K562 (cell line): Measurements from ENCODE around the gene PIN1. TPM values are rescaled to one million over a fixed set of nuclear protein-coding genes. Genes with fewer than 3 reads are reported as not detected.

ENCODE experiments used
- ARID3B ChIP-seq: fragments of 250-450 bp; sonication (Bioruptor Pico); IDR thresholded peaks from 2 replicates; pipeline ENCODE4 v1.4.0; 2020; ENCODE audit warnings: borderline replicate concordance
- CTCFL ChIP-seq: IDR thresholded peaks from 2 replicates; pipeline ENCODE4 v1.6.1; 2011; ENCODE audit warnings: borderline replicate concordance, low read depth, mild to moderate bottlenecking, moderate library complexity, low read length; ENCODE audit not compliant: insufficient read depth, poor library complexity, severe bottlenecking
- HMGXB4 ChIP-seq: sonication (generic); formaldehyde crosslinking; IDR thresholded peaks from 2 replicates; pipeline ENCODE4 v1.8.1; 2023; ENCODE audit warnings: mild to moderate bottlenecking, missing genetic modification reagents
- KDM4B ChIP-seq, 2 experiments: fragments of 450-650 bp in 1 of 2; sonication (generic) in 1 of 2; IDR thresholded peaks; 2 replicates each; pipeline ENCODE4 v1.6.1; 2016 to 2017; ENCODE audit warnings: borderline replicate concordance in 2 of 2, antibody characterized with exemption in 1 of 2, low read depth in 1 of 2, mild to moderate bottlenecking in 1 of 2
- KLF10 ChIP-seq: fragments of 250-450 bp; sonication (Bioruptor Pico); IDR thresholded peaks from 2 replicates; pipeline ENCODE4 v1.6.1; 2021; ENCODE audit warnings: matching md5 sums
- NFRKB ChIP-seq: fragments of 450-650 bp; IDR thresholded peaks from 2 replicates; pipeline ENCODE4 v1.6.1; 2016; ENCODE audit warnings: low read depth
- RFX1 ChIP-seq: fragments of 450-650 bp; IDR thresholded peaks from 2 replicates; pipeline ENCODE4 v1.6.1; 2016; ENCODE audit warnings: mild to moderate bottlenecking, moderate library complexity
- TAF9B ChIP-seq: fragments of 450-650 bp; IDR thresholded peaks from 2 replicates; pipeline ENCODE4 v1.6.1; 2018; ENCODE audit warnings: mild to moderate bottlenecking; ENCODE audit not compliant: partially characterized antibody
- YBX1 ChIP-seq: fragments of 450-650 bp; IDR thresholded peaks from 2 replicates; pipeline ENCODE4 v1.7.1; 2016; ENCODE audit warnings: mild to moderate bottlenecking
- ZBTB1 ChIP-seq: sonication (generic); formaldehyde crosslinking; IDR thresholded peaks from 2 replicates; pipeline ENCODE4 v1.8.1; 2023; ENCODE audit warnings: missing genetic modification reagents, low read depth, mild to moderate bottlenecking, borderline replicate concordance
- ZBTB5 ChIP-seq: fragments of 450-650 bp; IDR thresholded peaks from 2 replicates; pipeline ENCODE4 v1.6.1; 2017; ENCODE audit warnings: antibody characterized with exemption
- ZNF3 ChIP-seq: fragments of 250-450 bp; sonication (Bioruptor Pico); IDR thresholded peaks from 2 replicates; pipeline ENCODE4 v1.5.0; 2021; ENCODE audit warnings: mild to moderate bottlenecking, moderate library complexity
- polyA plus RNA-seq, 8 experiments: library from polyadenylated mRNA; depleted of rRNA in 4 of 8; stranded (reverse) in 5 of 8; unstranded in 3 of 8; fragments of >200 nt; fragmentation: Nextera tagmentation in 2 of 8; fragmentation: Illumina TruSeq in 1 of 8; extraction: Ambion mirVana in 2 of 8; extraction: Trizol in 1 of 8; gene quantifications; 2 replicates each; pipeline versions ENCODE4 v1.2.1 to v1.2.3, GENCODE V29; 2011 to 2014; ENCODE audit warnings: inconsistent platforms in 1 of 8, missing spikeins in 1 of 8
- total RNA-seq, 7 experiments: library from RNA; depleted of rRNA in 6 of 7; stranded (reverse); fragments of >200 nt in 6 of 7; fragmentation: Illumina TruSeq in 2 of 7; extraction: Trizol in 2 of 7; gene quantifications; 2 replicates each; pipeline versions ENCODE4 v1.2.1 to v1.2.3, GENCODE V29; 2011 to 2021; ENCODE audit warnings: low replicate concordance in 1 of 7
- TF ChIP-seq, protein P1 (sequence below), 2 experiments: fragments of 450-650 bp in 1 of 2; IDR thresholded peaks; 2 replicates each; pipeline ENCODE4 v1.6.1; 2011 to 2017; ENCODE audit warnings: low read depth in 2 of 2, antibody characterized with exemption in 1 of 2, borderline replicate concordance in 1 of 2, low read length in 1 of 2, mild to moderate bottlenecking in 1 of 2, mixed read lengths in 1 of 2; ENCODE audit not compliant: control insufficient read depth in 1 of 2
- TF ChIP-seq, protein P2 (sequence below): fragments of 450-650 bp; IDR thresholded peaks from 2 replicates; pipeline ENCODE4 v1.6.1; 2016; ENCODE audit warnings: low read depth, mild to moderate bottlenecking, moderate library complexity

PIN1 gene
- total and polyA plus RNA-seq, 9 of the 15 experiments (the other 6 are each of a cell fraction or from before 2014, with no cell fraction given), result 1.6 to 178 (median 42.5) TPM

DNA sequence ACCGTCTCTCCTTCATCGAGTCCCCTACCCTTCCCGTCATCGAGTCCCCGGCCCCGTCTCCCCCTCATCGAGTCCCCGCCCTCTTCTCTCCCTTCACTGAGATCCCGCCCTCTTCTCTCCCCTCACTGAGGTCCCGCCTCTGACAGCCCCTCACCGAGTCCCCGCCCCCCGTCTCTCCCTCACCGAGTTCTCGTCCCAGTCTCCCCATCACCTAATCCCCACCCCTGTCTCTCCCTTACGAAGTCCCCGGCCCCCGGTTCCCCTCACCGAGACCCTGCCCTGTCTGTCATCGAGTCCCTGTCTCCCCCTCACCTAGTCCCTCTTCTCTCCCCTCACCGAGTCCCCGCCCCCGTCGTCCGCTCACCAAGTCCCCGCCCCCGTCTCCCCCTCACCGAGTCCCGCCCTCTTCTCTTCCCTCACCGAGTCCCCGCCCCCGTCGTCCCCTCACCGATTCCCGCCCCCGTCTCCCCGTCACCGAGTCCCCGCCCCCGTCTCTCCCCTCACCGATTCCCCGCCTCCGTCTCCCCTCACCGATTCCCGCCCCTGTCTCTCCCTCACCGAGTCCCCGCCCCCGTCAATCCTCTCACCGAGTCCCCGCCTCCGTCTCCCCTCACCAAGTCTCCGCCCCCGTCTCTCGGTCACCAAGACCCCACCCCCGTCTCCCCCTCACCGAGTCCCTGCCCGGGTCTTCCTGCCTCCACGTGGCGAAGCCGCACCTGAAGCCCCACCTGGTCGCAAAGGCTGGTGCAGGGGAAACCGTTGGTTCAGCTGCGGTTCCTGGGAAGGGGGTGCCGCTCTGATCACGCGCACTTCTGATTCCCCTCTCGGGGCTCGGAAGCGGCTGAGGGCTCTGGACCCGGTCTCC lies 42.7 kb upstream of the PIN1 start (continued):
- TF ChIP-seq CTCFL (no peak), ZBTB1 (CRISPR knock-in tag) (no peak), TAF9B (peak; percentile 15), KDM4B (IDR thresholded peaks at IDR 0.05; ENCODE audit: borderline replicate concordance in 2 of 2, low read depth in 1 of 2) (no peak), ZBTB5 (no peak), KLF10 (CRISPR knock-in tag) (no peak), ARID3B (CRISPR knock-in tag) (no peak), ZNF3 (CRISPR knock-in tag) (no peak), YBX1 (no peak), RFX1 (no peak), NFRKB (peak; percentile 34; the same call in 1 of the 2 replicates), HMGXB4 (CRISPR knock-in tag) (no peak)
- TF ChIP-seq, protein P1, sequence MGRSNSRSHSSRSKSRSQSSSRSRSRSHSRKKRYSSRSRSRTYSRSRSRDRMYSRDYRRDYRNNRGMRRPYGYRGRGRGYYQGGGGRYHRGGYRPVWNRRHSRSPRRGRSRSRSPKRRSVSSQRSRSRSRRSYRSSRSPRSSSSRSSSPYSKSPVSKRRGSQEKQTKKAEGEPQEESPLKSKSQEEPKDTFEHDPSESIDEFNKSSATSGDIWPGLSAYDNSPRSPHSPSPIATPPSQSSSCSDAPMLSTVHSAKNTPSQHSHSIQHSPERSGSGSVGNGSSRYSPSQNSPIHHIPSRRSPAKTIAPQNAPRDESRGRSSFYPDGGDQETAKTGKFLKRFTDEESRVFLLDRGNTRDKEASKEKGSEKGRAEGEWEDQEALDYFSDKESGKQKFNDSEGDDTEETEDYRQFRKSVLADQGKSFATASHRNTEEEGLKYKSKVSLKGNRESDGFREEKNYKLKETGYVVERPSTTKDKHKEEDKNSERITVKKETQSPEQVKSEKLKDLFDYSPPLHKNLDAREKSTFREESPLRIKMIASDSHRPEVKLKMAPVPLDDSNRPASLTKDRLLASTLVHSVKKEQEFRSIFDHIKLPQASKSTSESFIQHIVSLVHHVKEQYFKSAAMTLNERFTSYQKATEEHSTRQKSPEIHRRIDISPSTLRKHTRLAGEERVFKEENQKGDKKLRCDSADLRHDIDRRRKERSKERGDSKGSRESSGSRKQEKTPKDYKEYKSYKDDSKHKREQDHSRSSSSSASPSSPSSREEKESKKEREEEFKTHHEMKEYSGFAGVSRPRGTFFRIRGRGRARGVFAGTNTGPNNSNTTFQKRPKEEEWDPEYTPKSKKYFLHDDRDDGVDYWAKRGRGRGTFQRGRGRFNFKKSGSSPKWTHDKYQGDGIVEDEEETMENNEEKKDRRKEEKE (IDR thresholded peaks at IDR 0.05; ENCODE audit: borderline replicate concordance in 1 of 2, control insufficient read depth in 1 of 2, low read depth in 2 of 2, low read length in 1 of 2), result no peak
- TF ChIP-seq, protein P2, sequence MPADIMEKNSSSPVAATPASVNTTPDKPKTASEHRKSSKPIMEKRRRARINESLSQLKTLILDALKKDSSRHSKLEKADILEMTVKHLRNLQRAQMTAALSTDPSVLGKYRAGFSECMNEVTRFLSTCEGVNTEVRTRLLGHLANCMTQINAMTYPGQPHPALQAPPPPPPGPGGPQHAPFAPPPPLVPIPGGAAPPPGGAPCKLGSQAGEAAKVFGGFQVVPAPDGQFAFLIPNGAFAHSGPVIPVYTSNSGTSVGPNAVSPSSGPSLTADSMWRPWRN, result no peak
